Stomach (tissue), 9 donors: ENCODE data around the gene AKAP10. TPM values are rescaled to one million over a fixed set of nuclear protein-coding genes. Genes with fewer than 3 reads are reported as not detected.

Experiments used
- DNase-seq, 2 donors: peaks; one replicate each; pipeline versions ENCODE4 v3.0.0 to v3.0.0-alpha.2; 2013 to 2019
- H3K27ac ChIP-seq, 5 donors: fragments of 200-600 bp in 4 of 5; sonication (generic) in 4 of 5; one replicate each; pipeline ENCODE4 v1.5.1; 2013 to 2019; ENCODE audit warnings: mild to moderate bottlenecking in 1 of 5, moderate library complexity in 1 of 5
- H3K27me3 ChIP-seq, 3 donors: fragments of 200-600 bp; sonication (generic); one replicate each; pipeline ENCODE4 v1.5.1; 2017 to 2019; ENCODE audit warnings: mixed run types in 1 of 3
- H3K36me3 ChIP-seq, 4 donors: fragments of 200-600 bp; sonication (generic); 1 replicate in 3 of 4; 2 replicates in 1 of 4; pipeline ENCODE4 v1.5.1; 2016 to 2019
- H3K4me1 ChIP-seq, 4 donors: fragments of 200-600 bp; sonication (generic); one replicate each; pipeline ENCODE4 v1.5.1; 2016 to 2019
- H3K4me3 ChIP-seq, 4 donors: fragments of 200-600 bp; sonication (generic) in 3 of 4; one replicate each; pipeline ENCODE4 v1.5.1; 2016 to 2019; ENCODE audit warnings: mild to moderate bottlenecking in 1 of 4
- H3K9me3 ChIP-seq, 4 donors: fragments of 200-600 bp; sonication (generic); one replicate each; pipeline ENCODE4 v1.5.1; 2016 to 2019
- CTCF ChIP-seq, 7 experiments: fragments of 450-650 bp in 4 of 7; fragments of 200-600 bp in 3 of 7; sonication (generic) in 3 of 7; IDR thresholded peaks; one replicate each; pipeline ENCODE4 v1.5.1; 2016 to 2019; ENCODE audit warnings: antibody characterized with exemption in 7 of 7, control low read depth in 2 of 7, mild to moderate bottlenecking in 1 of 7
- EP300 ChIP-seq: sonication (generic); formaldehyde crosslinking; IDR thresholded peaks from one replicate; pipeline ENCODE4 v1.6.1; 2017; ENCODE audit warnings: antibody characterized with exemption
- POLR2A ChIP-seq, 4 donors: fragments of 450-650 bp; IDR thresholded peaks; one replicate each; pipeline ENCODE4 v1.6.1; 2016; ENCODE audit warnings: antibody characterized with exemption in 4 of 4, control low read depth in 2 of 4, mild to moderate bottlenecking in 1 of 4, moderate library complexity in 1 of 4
- POLR2AphosphoS5 ChIP-seq, 3 donors: sonication (generic); formaldehyde crosslinking; IDR thresholded peaks; one replicate each; pipeline ENCODE4 v1.6.1; 2016; ENCODE audit warnings: antibody characterized with exemption in 3 of 3
- WGBS, 5 donors: extraction: QIAGEN DNeasy Blood & Tissue Kit in 3 of 5; methylation state at CpG; one replicate each; pipeline versions ENCODE4 v1.1.5 to v1.1.7; 2013 to 2018; 5-methylcytosine and 5-hydroxymethylcytosine counted together
- intact Hi-C: fragments of 100-400 bp; cut with DNase I; formaldehyde crosslinking; loops from one replicate; pipeline ENCODE4 v1.15.1; 2023; ENCODE audit warnings: low total_unique reads
- polyA plus RNA-seq, 3 donors: library from polyadenylated mRNA; stranded (reverse); fragments of 200-250 nt; gene quantifications; one replicate each; pipeline ENCODE4 v1.2.3, GENCODE V29; 2013
- total RNA-seq, 5 donors: library from RNA; depleted of rRNA; stranded (reverse); fragments of >200 nt; gene quantifications; one replicate each; pipeline versions ENCODE4 v1.1.0 to v1.2.3, GENCODE V29; 2014 to 2016
- donor health status: healthy with polysubstance abuse.
- donor health status: Bipolar disorder and iron deficiency.
- donor health status: healthy.

Gene AKAP10
- total and polyA plus RNA-seq, 8 donors: 5.1 to 54.5 (median 25.7) TPM

GRCh38 chr17:20009052-20009301 is 31.3 kb upstream of the AKAP10 start:
- no peak for DNase-seq
- intact Hi-C loops: no loop called here
- Histone ChIP-seq H3K27ac (peak overlapping the region in 3 of 5 donors; percentile 68 to 80 (median 69)), H3K27me3 (peaks cover 0 to 55% (median 15%) of the 10 kb centered on the region in 3 donors), H3K4me1 (peaks cover 9 to 23% (median 21%) of the 10 kb centered on the region in 4 donors), H3K9me3 (no peaks in the 10 kb centered on the region), H3K36me3 (no peaks in the 10 kb centered on the region), H3K4me3 (peak overlapping the region; percentile 63 to 81 (median 70))
- no peak for TF ChIP-seq EP300
- TF ChIP-seq CTCF (IDR thresholded peaks at IDR 0.05): peak in 1 of 7 experiments; percentile 62
- 0% methylated on average over 5 to 18 of the region's 18 CpGs for WGBS, 5 donors

- H3K27ac ChIP-seq: peak overlapping the region in 3 of 5 donors; percentile 68 to 80 (median 69)
- TF ChIP-seq POLR2A (IDR thresholded peaks at IDR 0.05) (no peak), EP300 (no peak), POLR2AphosphoS5 (IDR thresholded peaks at IDR 0.05) (no peak), CTCF (IDR thresholded peaks at IDR 0.05) (no peak)
- peaks cover 9 to 23% (median 21%) of the 10 kb centered on the region in 4 donors for H3K4me1 ChIP-seq
- intact Hi-C loops: no loop called here
- DNase-seq: peak in 1 of 2 donors; percentile 52
- H3K4me3 ChIP-seq: peak overlapping the region; percentile 63 to 81 (median 70)
- H3K36me3 ChIP-seq: no peaks in the 10 kb centered on the region
- H3K9me3 ChIP-seq: no peaks in the 10 kb centered on the region
- WGBS, 5 donors: 22 to 33% (median 26%) methylated on average over 31 to 35 of the region's 35 CpGs
- H3K27me3 ChIP-seq: peaks cover 0 to 61% (median 16%) of the 10 kb centered on the region in 3 donors
These were observed 30.8 kb upstream of the AKAP10 start for GRCh38 chr17:20008242-20009051.

GRCh38 chr17:19996502-19996901 is 18.9 kb upstream of the AKAP10 start:
- WGBS, 5 donors: 29 to 49% (median 34%) methylated on average over 5 of the region's 5 CpGs
- intact Hi-C loops: no loop called here

GRCh38 chr17:19996086-19996485 is 18.5 kb upstream of the AKAP10 start:
- H3K27me3 ChIP-seq: peaks cover 0 to 15% (median 0%) of the 10 kb centered on the region in 3 donors

More at GRCh38 chr17:19996502-19996901, 18.9 kb upstream of the AKAP10 start:
- Histone ChIP-seq H3K27ac (no peak overlapping the region), H3K4me3 (no peak overlapping the region), H3K9me3 (no peaks in the 10 kb centered on the region), H3K27me3 (peaks cover 0 to 14% (median 0%) of the 10 kb centered on the region in 3 donors), H3K36me3 (no peaks in the 10 kb centered on the region), H3K4me1 (peaks cover 0 to 8% (median 5%) of the 10 kb centered on the region in 4 donors)
- TF ChIP-seq CTCF (IDR thresholded peaks at IDR 0.05): no peak
- no peak for TF ChIP-seq POLR2AphosphoS5 (IDR thresholded peaks at IDR 0.05)
- no peak for TF ChIP-seq POLR2A (IDR thresholded peaks at IDR 0.05)
- TF ChIP-seq EP300: no peak
- DNase-seq: peak in 1 of 2 donors; percentile 29

More at GRCh38 chr17:19996086-19996485, 18.5 kb upstream of the AKAP10 start:
- Histone ChIP-seq H3K36me3 (no peaks in the 10 kb centered on the region), H3K9me3 (no peaks in the 10 kb centered on the region), H3K4me1 (peaks cover 0 to 8% (median 5%) of the 10 kb centered on the region in 4 donors), H3K4me3 (no peak overlapping the region), H3K27ac (no peak overlapping the region)
- DNase-seq: no peak
- TF ChIP-seq POLR2AphosphoS5 (IDR thresholded peaks at IDR 0.05) (no peak), EP300 (no peak), CTCF (IDR thresholded peaks at IDR 0.05) (no peak), POLR2A (IDR thresholded peaks at IDR 0.05) (no peak)
- 69 to 86% (median 75%) methylated on average over 1 of the region's 1 CpG for WGBS, 5 donors
- intact Hi-C loops: no loop called here
